B cell (primary cell): ENCODE measurements around the gene SGSH. TPM values are rescaled to one million over a fixed set of nuclear protein-coding genes. Genes with fewer than 3 reads are reported as not detected.

Source experiments
- ATAC-seq: fragments of 200-7000 bp; cut with Tn5 transposase; one replicate; pipeline ENCODE4 v1.10.0; 2021; ENCODE audit warnings: low read depth, mild to moderate bottlenecking, moderate number of reproducible peaks, moderate library complexity
- CTCF ChIA-PET: fragments of 350-600 bp; sonication (Branson Sonifier 250); formaldehyde crosslinking; loops from one replicate; lab custom pipeline; 2021; ENCODE audit warnings: antibody characterized with exemption, inconsistent platforms; lab: Charles Lee
- POLR2A ChIA-PET: fragments of 350-600 bp; sonication (Branson Sonifier 250); formaldehyde crosslinking; loops from one replicate; lab custom pipeline; 2021; ENCODE audit warnings: antibody characterized with exemption; lab: Charles Lee
- DNase-seq: peaks from one replicate; pipeline ENCODE4 v3.0.0; 2013
- H2AFZ ChIP-seq: 2 replicates; pipeline ENCODE4 v1.6.1; 2012; ENCODE audit warnings: mild to moderate bottlenecking, low read depth, low read length; ENCODE audit not compliant: insufficient read depth, poor library complexity, severe bottlenecking
- H3K27ac ChIP-seq, 2 donors: 1 replicate in 1 of 2; 2 replicates in 1 of 2; pipeline ENCODE4 v1.5.1; 2012 to 2013; ENCODE audit warnings: low read length in 2 of 2, mild to moderate bottlenecking in 2 of 2, moderate library complexity in 1 of 2
- H3K27me3 ChIP-seq, 4 experiments: fragments of 200-600 bp in 1 of 4; sonication (generic) in 1 of 4; replicated peaks in 1 of 4; 1 replicate in 2 of 4; 2 replicates in 2 of 4; pipeline versions ENCODE4 v1.6.1 to v1.7.0; 2013 to 2016; ENCODE audit warnings: low read length in 3 of 4, mild to moderate bottlenecking in 2 of 4, mixed read lengths in 1 of 4, moderate library complexity in 1 of 4; ENCODE audit not compliant: insufficient read depth in 4 of 4, control insufficient read depth in 3 of 4; ENCODE audit errors: control extremely low read depth in 1 of 4
- H3K36me3 ChIP-seq, 2 experiments: replicated peaks in 1 of 2; 1 replicate in 1 of 2; 2 replicates in 1 of 2; pipeline versions ENCODE4 v1.6.1 to v1.7.1; 2013; ENCODE audit warnings: low read length in 1 of 2; ENCODE audit not compliant: insufficient read depth in 2 of 2, control insufficient read depth in 1 of 2; ENCODE audit errors: control extremely low read depth in 1 of 2, extremely low read depth in 1 of 2
- H3K4me1 ChIP-seq, 2 donors: fragments of 200-600 bp in 1 of 2; sonication (generic) in 1 of 2; 1 replicate in 1 of 2; 2 replicates in 1 of 2; pipeline versions ENCODE4 v1.5.1 to v1.6.1; 2013 to 2017; ENCODE audit warnings: low read length in 2 of 2; ENCODE audit not compliant: control insufficient read depth in 2 of 2, insufficient read depth in 2 of 2
- H3K4me2 ChIP-seq: replicated peaks from 2 replicates; pipeline ENCODE3; 2012; ENCODE audit warnings: mild to moderate bottlenecking, low read depth, low read length; ENCODE audit not compliant: poor library complexity, severe bottlenecking
- H3K4me3 ChIP-seq, 5 experiments: fragments of 200-600 bp in 1 of 5; sonication (generic) in 1 of 5; 1 replicate in 3 of 5; 2 replicates in 2 of 5; pipeline versions ENCODE4 v1.5.1 to v1.7.0; 2011 to 2016; ENCODE audit warnings: low read length in 4 of 5, mild to moderate bottlenecking in 4 of 5, low read depth in 2 of 5, control low read depth in 1 of 5, moderate library complexity in 1 of 5; ENCODE audit not compliant: insufficient read depth in 1 of 5; ENCODE audit errors: control extremely low read depth in 1 of 5, extremely low read depth in 1 of 5
- H3K79me2 ChIP-seq: fragments of 200-600 bp; sonication (generic); one replicate; pipeline ENCODE4 v1.6.0; 2016; ENCODE audit warnings: low read length; ENCODE audit not compliant: control insufficient read depth, insufficient read depth
- H3K9ac ChIP-seq: fragments of 200-600 bp; sonication (generic); 2 replicates; pipeline ENCODE4 v1.6.1; 2017; ENCODE audit warnings: mild to moderate bottlenecking, low read length, moderate library complexity
- H3K9me3 ChIP-seq, 3 donors: one replicate each; pipeline versions ENCODE4 v1.6.1 to v1.7.1; 2013; ENCODE audit warnings: low read length in 2 of 3; ENCODE audit not compliant: control insufficient read depth in 2 of 3, insufficient read depth in 1 of 3; ENCODE audit errors: control extremely low read depth in 1 of 3
- H4K20me1 ChIP-seq: 2 replicates; pipeline ENCODE4 v1.6.0; 2012; ENCODE audit warnings: mild to moderate bottlenecking, low read length; ENCODE audit not compliant: insufficient read depth, control insufficient read depth, poor library complexity, severe bottlenecking
- H3K27ac Mint-ChIP-seq: one replicate; pipeline ENCODE4 v1.8.0; 2021; ENCODE audit warnings: mixed read lengths
- H3K27me3 Mint-ChIP-seq: one replicate; pipeline ENCODE4 v1.8.0; 2021; ENCODE audit warnings: mixed read lengths
- H3K4me1 Mint-ChIP-seq: one replicate; pipeline ENCODE4 v1.8.0; 2021; ENCODE audit warnings: mixed read lengths
- H3K4me3 Mint-ChIP-seq: one replicate; pipeline ENCODE4 v1.8.0; 2021; ENCODE audit warnings: mixed read lengths
- H3K9me3 Mint-ChIP-seq: one replicate; pipeline ENCODE4 v1.8.0; 2022; ENCODE audit warnings: mixed read lengths; ENCODE audit not compliant: insufficient read depth
- CTCF ChIP-seq: fragments of 200-600 bp; IDR thresholded peaks from one replicate; pipeline ENCODE4 v1.8.0; 2022; ENCODE audit warnings: antibody characterized with exemption, mild to moderate bottlenecking
- EZH2 ChIP-seq: IDR thresholded peaks from 2 replicates; pipeline ENCODE4 v1.6.1; 2012; ENCODE audit warnings: borderline replicate concordance, low read depth, mild to moderate bottlenecking, moderate library complexity, low read length; ENCODE audit not compliant: insufficient read depth, poor library complexity, severe bottlenecking
- WGBS: methylation state at CpG from one replicate; pipeline ENCODE4 v1.1.5; 2013; ENCODE audit warnings: missing lambda C conversion rate; ENCODE audit not compliant: insufficient coverage; 5-methylcytosine and 5-hydroxymethylcytosine counted together
- intact Hi-C: fragments of 100-400 bp; cut with micrococcal nuclease; formaldehyde crosslinking; loops from one replicate; pipeline ENCODE4 v1.10.0; 2022
- polyA plus RNA-seq: library from polyadenylated mRNA; depleted of rRNA; stranded (reverse); fragments of >200 nt; gene quantifications from 2 replicates; pipeline ENCODE4 v1.2.3, GENCODE V29; 2012
- total RNA-seq, 2 donors: library from RNA; stranded (reverse); fragments of 120-200 nt in 1 of 2; gene quantifications; 1 replicate in 1 of 2; 2 replicates in 1 of 2; pipeline versions ENCODE4 v1.2.3 to v1.2.4, GENCODE V29; 2013 to 2022

The SGSH gene
- total and polyA plus RNA-seq, 2 donors (not counting 1 experiment from before 2014, with no cell fraction given) = 44.5 to 83.7 TPM

- ChIA-PET POLR2A (no interaction called here), CTCF (interaction anchor here (1.2 kb wide), 1 partner anchor 21 kb away, joined by 6 read pairs; no protein-coding TSS in a partner anchor)
- DNase-seq (no peak), ATAC-seq (no peak)
- Histone ChIP-seq H2AFZ (no peak overlapping the region), H3K4me3 (no peak overlapping the region), H3K27me3 (no peaks in the 10 kb centered on the region), H3K4me1 (peaks cover 14 to 39% of the 10 kb centered on the region in 2 donors), H3K9ac (no peak overlapping the region), H3K9me3 (peaks cover 0 to 2% (median 0%) of the 10 kb centered on the region in 3 donors), H4K20me1 (peaks cover 23% of the 10 kb centered on the region), H3K27ac (no peak overlapping the region), H3K36me3 (peaks cover 0 to 25% of the 10 kb centered on the region in 2 experiments), H3K79me2 (peaks cover 23% of the 10 kb centered on the region), H3K4me2 (no peak overlapping the region)
- no peak overlapping the region for H3K27ac Mint-ChIP-seq
- TF ChIP-seq CTCF (no peak), EZH2 (no peak)
- H3K4me1 Mint-ChIP-seq = peaks cover 25% of the 10 kb centered on the region
- H3K9me3 Mint-ChIP-seq = no peaks in the 10 kb centered on the region
- H3K4me3 Mint-ChIP-seq = no peak overlapping the region
- no peaks in the 10 kb centered on the region for H3K27me3 Mint-ChIP-seq
- WGBS = 97% methylated on average over 29 of the region's 40 CpGs
- intact Hi-C loops = no loop called here
Observed at GRCh38 chr17:80216473-80217456, 3.4 kb downstream of the SGSH start.

GRCh38 chr17:80214878-80215210 is 5.3 kb downstream of the SGSH start:
- Histone ChIP-seq H3K9ac (no peak overlapping the region), H3K4me1 (peaks cover 14 to 31% of the 10 kb centered on the region in 2 donors), H3K9me3 (peaks cover 0 to 2% (median 0%) of the 10 kb centered on the region in 3 donors), H3K27me3 (no peaks in the 10 kb centered on the region), H2AFZ (no peak overlapping the region), H3K36me3 (peaks cover 0 to 43% of the 10 kb centered on the region in 2 experiments), H3K27ac (no peak overlapping the region), H4K20me1 (peaks cover 23% of the 10 kb centered on the region), H3K4me3 (no peak overlapping the region), H3K4me2 (no peak overlapping the region), H3K79me2 (peaks cover 21% of the 10 kb centered on the region)
- 92% methylated on average over 17 of the region's 17 CpGs for WGBS
- ChIA-PET POLR2A (no interaction called here), CTCF (interaction anchor here (0.5 kb wide), 1 partner anchor 54 kb away, joined by 3 read pairs; no protein-coding TSS in a partner anchor)
- Mint-ChIP-seq H3K27ac (no peak overlapping the region), H3K4me1 (peaks cover 22% of the 10 kb centered on the region), H3K4me3 (no peak overlapping the region), H3K9me3 (no peaks in the 10 kb centered on the region), H3K27me3 (no peaks in the 10 kb centered on the region)
- ATAC-seq (no peak), DNase-seq (no peak)
- TF ChIP-seq EZH2 (no peak), CTCF (no peak)
- intact Hi-C loops = no loop called here
